HEK293T (cell line): ENCODE measurements around the gene TSFM.
"Not testable (repeated sequence)": the region's sequence is repeated elsewhere in the genome, so short reads cannot be mapped to it uniquely, and the experiment has no call there.

Source experiments
- CTCF ChIA-PET: fragments of 350-600 bp; formaldehyde crosslinking; extraction: SDS; loops from one replicate; lab custom pipeline; 2021; ENCODE audit warnings: antibody characterized with exemption, inconsistent platforms; lab: Yijun Ruan, JAX
- POLR2A ChIA-PET: fragments of 350-600 bp; formaldehyde crosslinking; extraction: SDS; loops from one replicate; lab custom pipeline; 2020; ENCODE audit warnings: antibody characterized with exemption, inconsistent platforms; lab: Yijun Ruan, JAX
- DNase-seq: peaks from one replicate; pipeline ENCODE4 v3.0.0; 2012; ENCODE audit warnings: mixed read lengths; ENCODE audit errors: extremely low spot score
- ARNT ChIP-seq: fragments of 450-650 bp; IDR thresholded peaks from 2 replicates; pipeline ENCODE4 v1.6.1; 2017; ENCODE audit warnings: mild to moderate bottlenecking
- BHLHE40 ChIP-seq: fragments of 450-650 bp; IDR thresholded peaks from 2 replicates; pipeline ENCODE4 v1.6.1; 2016; ENCODE audit warnings: mild to moderate bottlenecking, moderate library complexity, borderline replicate concordance
- CTBP1 ChIP-seq: fragments of 450-650 bp; IDR thresholded peaks from 2 replicates; pipeline ENCODE4 v1.6.1; 2016; ENCODE audit warnings: borderline replicate concordance
- ELF4 ChIP-seq: fragments of 450-650 bp; IDR thresholded peaks from 2 replicates; pipeline ENCODE4 v1.6.1; 2017; ENCODE audit warnings: antibody characterized with exemption
- FOXA1 ChIP-seq: fragments of 450-650 bp; IDR thresholded peaks from 2 replicates; pipeline ENCODE4 v1.6.1; 2016; ENCODE audit warnings: mild to moderate bottlenecking
- FOXK2 ChIP-seq: fragments of 450-650 bp; IDR thresholded peaks from 2 replicates; pipeline ENCODE4 v1.6.1; 2016; ENCODE audit warnings: mild to moderate bottlenecking
- FOXM1 ChIP-seq: fragments of 450-650 bp; IDR thresholded peaks from 2 replicates; pipeline ENCODE4 v1.6.1; 2017; ENCODE audit warnings: mild to moderate bottlenecking, borderline replicate concordance
- HDGF ChIP-seq: fragments of 450-650 bp; IDR thresholded peaks from 2 replicates; pipeline ENCODE4 v1.6.1; 2017; ENCODE audit warnings: antibody characterized with exemption, borderline replicate concordance
- L3MBTL2 ChIP-seq: fragments of 450-650 bp; conservative IDR thresholded peaks from 2 replicates; pipeline ENCODE4 v1.6.1; 2016; ENCODE audit warnings: mild to moderate bottlenecking
- LEF1 ChIP-seq: fragments of 450-650 bp; IDR thresholded peaks from 2 replicates; pipeline ENCODE4 v1.6.1; 2017; ENCODE audit warnings: mild to moderate bottlenecking, borderline replicate concordance
- NFRKB ChIP-seq: fragments of 450-650 bp; IDR thresholded peaks from 2 replicates; pipeline ENCODE4 v1.6.1; 2016; ENCODE audit warnings: mild to moderate bottlenecking, moderate library complexity
- SP1 ChIP-seq: fragments of 450-650 bp; IDR thresholded peaks from 2 replicates; pipeline ENCODE4 v1.6.1; 2017
- SUZ12 ChIP-seq: fragments of 450-650 bp; IDR thresholded peaks from 2 replicates; pipeline ENCODE4 v1.6.1; 2016; ENCODE audit warnings: mild to moderate bottlenecking
- TARDBP ChIP-seq: fragments of 450-650 bp; IDR thresholded peaks from 2 replicates; pipeline ENCODE4 v1.6.1; 2016
- ZNF384 ChIP-seq: fragments of 450-650 bp; IDR thresholded peaks from 2 replicates; pipeline ENCODE4 v1.6.1; 2016
- TF ChIP-seq, protein P1 (sequence below): fragments of 450-650 bp; IDR thresholded peaks from 2 replicates; pipeline ENCODE4 v1.6.1; 2016

Gene TSFM

DNA sequence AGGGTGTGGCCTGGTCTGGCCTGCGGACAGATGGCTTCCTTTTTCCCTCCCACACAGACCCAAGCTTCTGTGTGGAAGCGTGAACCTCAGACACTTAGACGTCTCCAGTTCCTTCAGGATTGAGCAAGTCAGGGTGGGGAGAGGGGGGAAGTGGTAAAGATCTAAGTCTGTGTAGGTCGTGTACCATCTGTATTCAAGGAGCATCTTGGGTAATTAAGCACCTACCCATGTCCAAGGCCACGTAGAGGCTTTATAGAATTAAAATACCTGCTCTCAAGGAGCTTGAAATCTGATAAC is 34.2 kb downstream of the TSFM start:
- ChIA-PET CTCF (interaction anchor here (0.7 kb wide), 1 partner anchor 15 kb away, joined by 3 read pairs; no protein-coding TSS in a partner anchor), POLR2A (no interaction called here)
- TF ChIP-seq ELF4 (no peak), TARDBP (no peak), SP1 (no peak)
- DNase-seq: no peak

DNA sequence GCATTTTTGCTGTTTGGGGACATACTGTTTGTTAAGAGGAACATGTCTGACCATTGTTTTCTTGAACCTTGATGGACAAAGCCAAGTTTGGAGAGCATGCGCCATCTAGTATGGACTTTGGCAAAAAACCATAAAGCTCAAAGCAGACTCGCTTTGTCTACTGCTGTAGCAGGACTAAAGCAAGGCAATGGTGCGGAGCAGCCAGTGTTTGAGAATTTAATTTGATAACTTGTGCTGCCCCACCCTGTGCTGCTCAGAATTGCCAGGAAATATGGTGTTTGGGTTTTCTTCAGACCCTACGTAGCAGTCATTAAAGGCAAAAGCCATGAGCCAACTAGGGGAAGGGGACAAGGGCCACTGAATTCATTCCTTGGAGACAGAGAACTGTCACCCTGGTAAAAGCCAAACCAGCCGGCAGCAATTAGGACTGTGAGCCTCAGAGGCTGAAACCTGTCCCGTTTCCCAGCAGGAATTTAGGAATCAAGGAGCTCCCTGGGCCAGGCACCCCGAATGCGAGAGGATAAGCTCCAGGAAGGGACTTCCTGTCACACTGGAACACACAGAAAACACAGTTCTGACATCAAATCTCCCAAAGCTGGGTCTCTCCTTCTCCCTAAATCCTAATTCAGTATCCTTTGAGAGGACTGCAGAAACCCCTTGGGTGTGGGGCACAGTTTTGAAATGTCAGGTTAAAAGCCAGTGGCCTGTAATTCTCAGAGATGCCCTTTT is 34.8 kb downstream of the TSFM start:
- TF ChIP-seq SP1 (no peak), LEF1 (no peak), CTBP1 (no peak), NFRKB (no peak), FOXK2 (no peak), ARNT (no peak), ELF4 (no peak), L3MBTL2 (no peak), BHLHE40 (no peak), FOXA1 (no peak), TARDBP (no peak), ZNF384 (no peak), FOXM1 (no peak), HDGF (no peak), SUZ12 (no peak)
- TF ChIP-seq, protein P1, sequence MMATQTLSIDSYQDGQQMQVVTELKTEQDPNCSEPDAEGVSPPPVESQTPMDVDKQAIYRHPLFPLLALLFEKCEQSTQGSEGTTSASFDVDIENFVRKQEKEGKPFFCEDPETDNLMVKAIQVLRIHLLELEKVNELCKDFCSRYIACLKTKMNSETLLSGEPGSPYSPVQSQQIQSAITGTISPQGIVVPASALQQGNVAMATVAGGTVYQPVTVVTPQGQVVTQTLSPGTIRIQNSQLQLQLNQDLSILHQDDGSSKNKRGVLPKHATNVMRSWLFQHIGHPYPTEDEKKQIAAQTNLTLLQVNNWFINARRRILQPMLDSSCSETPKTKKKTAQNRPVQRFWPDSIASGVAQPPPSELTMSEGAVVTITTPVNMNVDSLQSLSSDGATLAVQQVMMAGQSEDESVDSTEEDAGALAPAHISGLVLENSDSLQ: no peak
- DNase-seq: no peak
- ChIA-PET POLR2A (interaction anchor here (1.1 kb wide), 1 partner anchor 49 kb away, joined by 3 read pairs; no protein-coding TSS in a partner anchor), CTCF (interaction anchor here (0.6 to 1.9 kb wide), 3 partner anchors 15 to 1561 kb away, joined by 3 to 6 read pairs (median 3); no protein-coding TSS in a partner anchor)

DNA sequence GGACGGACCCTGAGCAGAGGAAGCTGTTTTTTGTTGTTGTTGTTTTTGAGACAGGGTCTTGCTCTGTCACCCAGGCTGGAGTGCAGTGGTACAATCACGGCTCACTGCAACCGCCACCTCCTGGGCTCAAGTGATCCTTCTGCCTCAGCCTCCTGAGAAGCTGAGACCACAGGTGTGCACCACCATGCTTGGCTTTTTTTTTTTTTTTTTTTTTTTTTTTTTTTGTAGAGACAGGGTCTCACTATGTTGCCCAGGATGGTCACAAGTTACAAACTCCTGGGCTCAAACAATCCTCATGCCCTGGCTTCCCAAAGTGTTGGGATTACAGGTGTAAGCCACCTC is 35.4 kb downstream of the TSFM start:
- DNase-seq: not testable (repeated sequence)
- ChIA-PET CTCF (interaction anchor here (0.6 to 1.9 kb wide), 2 partner anchors 15 to 1562 kb away, joined by 3 to 6 read pairs; no protein-coding TSS in a partner anchor), POLR2A (interaction anchor here (1.1 kb wide), 2 partner anchors 35 to 50 kb away, joined by 3 read pairs; partner anchors contain the start of gene TSFM)

DNA sequence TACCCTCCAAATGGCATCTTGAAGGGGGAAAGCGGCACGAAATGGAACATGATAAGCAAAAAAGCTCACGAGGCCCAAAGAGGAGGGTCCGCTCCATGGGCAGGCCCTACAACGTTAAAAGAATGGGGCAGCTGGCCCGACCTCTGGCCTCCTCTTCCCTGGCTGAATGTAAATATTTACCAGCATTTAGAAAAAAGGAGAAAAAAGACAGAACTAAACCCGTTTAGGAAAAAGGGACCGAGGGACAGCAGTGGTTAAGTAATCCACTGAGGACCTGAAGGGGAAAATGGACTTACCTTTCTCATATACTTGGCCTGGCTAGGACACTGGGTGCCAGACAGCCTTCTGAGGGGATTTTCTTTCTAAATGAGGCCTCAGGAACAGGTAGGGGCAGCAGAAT is 37.5 kb downstream of the TSFM start:
- DNase-seq, POLR2A ChIA-PET, CTCF ChIA-PET: not testable (repeated sequence)

DNA sequence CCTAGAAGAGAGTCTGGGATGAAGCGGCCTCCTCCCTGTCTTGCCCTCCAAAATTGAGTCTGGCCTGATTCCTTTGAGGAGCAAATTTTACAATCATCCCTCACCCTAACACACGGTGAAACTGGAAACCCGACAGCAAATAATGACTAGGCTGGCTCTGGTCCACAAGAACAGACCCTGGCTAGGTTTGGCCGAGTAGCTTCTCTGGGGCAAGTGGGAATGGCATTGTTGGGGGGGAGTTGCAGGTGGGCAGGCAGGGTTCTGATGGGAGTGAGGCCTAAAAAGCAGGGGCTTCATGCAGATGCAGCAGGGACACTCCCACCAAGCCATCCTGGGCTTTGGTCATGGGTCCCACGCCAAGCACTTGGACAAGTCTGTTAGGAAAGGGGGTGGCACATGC is 38.4 kb downstream of the TSFM start:
- DNase-seq, POLR2A ChIA-PET, CTCF ChIA-PET: not testable (repeated sequence)

DNA sequence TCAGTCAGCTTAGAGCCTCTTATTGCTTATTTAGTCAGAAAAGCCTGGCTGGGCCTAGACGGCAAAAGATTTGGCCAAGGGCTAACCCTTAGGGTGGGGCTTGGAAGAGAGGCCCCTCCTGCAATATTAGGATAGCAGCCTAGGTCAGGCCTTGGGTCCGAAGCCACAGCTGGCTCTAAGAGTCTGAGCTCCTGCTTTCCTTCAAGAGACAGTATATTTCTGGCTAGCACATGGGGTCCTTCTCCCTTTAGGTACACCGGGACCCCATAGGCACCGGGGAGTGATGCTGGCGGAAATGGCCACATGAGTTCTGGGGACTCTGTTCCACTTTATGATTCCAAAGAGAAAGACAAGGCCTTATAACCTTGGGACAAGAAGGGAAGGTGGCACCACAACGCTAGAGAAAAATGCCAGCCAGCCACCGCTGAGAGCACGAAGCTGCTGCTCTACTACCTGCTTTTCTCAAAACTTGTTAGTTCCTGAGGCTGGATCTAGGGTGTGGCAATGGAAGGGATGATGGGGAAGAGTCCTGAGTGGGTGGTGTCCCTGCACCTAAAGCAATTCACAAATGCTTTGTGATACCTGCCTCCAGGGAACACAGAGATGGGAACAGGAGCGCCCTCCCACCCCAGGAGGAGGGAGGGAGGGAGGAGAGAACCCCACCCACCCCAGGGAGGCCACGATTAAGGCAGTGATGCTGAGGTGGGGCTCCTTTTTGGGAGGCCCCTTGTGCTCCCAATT is 39.1 kb downstream of the TSFM start:
- ChIA-PET POLR2A (no interaction called here), CTCF (no interaction called here)
- TF ChIP-seq FOXM1: no peak
- DNase-seq: no peak

DNA sequence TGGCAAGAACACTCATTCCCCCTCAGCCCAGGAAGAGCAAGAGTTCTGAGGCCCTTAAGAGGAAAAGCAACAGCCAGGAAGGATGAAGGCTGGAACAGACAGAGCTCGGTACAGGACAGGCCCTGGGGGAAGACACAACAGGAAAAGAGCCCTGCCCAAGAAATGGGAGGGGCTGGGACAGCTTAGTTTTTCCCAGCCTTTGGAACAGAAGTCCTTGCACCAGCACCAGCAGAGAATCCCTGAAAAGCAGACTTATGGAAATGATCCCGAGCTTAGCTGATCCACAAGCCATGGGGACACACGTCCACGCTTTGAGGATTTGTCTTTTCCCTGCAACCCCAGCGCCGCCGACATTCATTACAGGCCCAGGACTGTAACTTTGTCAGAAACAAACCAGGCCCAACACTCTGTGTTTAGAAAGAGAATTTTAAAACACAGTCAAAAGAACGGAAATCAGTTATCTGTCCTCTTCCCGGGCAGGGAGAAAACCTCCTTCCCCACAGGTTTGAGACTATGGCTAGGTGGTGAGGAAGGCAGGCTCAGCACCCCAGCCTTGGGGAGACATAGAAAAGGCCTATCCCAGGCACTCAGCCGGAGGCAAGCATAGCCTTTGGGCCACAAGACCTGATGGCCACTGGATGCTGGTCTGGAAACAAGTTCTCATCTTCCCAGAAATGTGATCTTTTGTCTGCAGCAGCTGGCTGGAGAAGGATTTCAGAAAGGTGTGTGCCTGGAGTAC is 40.0 kb downstream of the TSFM start:
- POLR2A ChIA-PET: no interaction called here
- TF ChIP-seq FOXK2 (no peak), SUZ12 (no peak), BHLHE40 (no peak), FOXA1 (no peak)
- no peak for DNase-seq
- CTCF ChIA-PET: interaction anchor here (0.5 kb wide), 1 partner anchor 67 kb away, joined by 3 read pairs; no protein-coding TSS in a partner anchor

DNA sequence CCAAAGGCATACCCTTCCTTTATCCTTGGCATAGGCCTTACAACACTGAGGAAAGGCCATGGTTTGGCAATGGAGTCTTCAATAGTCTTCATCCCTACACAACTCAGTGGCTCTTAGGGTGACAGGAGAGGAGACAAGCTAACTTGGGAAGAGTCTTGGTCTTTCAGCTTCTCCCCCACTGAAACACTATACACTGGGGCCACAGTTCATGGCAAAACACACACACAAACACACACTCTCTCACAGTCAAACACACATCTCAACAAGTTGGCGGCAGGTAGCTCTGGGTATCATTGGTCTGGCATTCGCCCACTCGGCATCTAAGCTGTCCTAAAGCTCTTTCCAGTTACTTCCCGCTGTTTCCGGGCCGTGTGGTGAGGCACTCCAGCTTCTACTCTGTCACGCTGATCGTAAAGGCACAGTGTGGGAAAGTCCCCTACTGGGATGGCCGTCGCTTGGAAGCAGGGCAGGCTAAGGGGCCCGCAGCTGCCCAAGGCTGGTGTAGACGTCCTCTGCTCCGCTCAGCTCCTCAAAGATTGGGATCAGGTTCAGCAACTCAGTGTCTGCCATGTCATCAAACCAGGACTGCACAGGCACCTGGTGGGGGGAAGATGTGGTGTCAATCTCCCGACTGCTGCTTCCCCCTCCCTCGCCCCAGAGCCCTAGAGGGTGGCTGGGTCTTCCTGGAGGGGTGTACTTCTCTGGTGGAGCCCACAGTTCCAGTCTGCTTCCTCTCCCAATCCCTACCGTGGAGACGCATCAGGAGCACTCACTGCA is 40.7 kb downstream of the TSFM start:
- CTCF ChIA-PET: interaction anchor here (0.5 kb wide), 1 partner anchor 66 kb away, joined by 3 read pairs; no protein-coding TSS in a partner anchor
- POLR2A ChIA-PET: no interaction called here
- TF ChIP-seq FOXK2: no peak
- TF ChIP-seq SP1: no peak
- TF ChIP-seq ZNF384: no peak
- no peak for TF ChIP-seq L3MBTL2
- no peak for TF ChIP-seq HDGF
- TF ChIP-seq SUZ12: no peak
- no peak for TF ChIP-seq NFRKB
- TF ChIP-seq, protein P1: no peak
- no peak for TF ChIP-seq TARDBP
- no peak for TF ChIP-seq ELF4
- no peak for TF ChIP-seq FOXA1
- TF ChIP-seq BHLHE40: no peak
- no peak for TF ChIP-seq LEF1
- no peak for TF ChIP-seq CTBP1
- TF ChIP-seq FOXM1: no peak
- no peak for TF ChIP-seq ARNT
- DNase-seq: no peak
